Measurements from ENCODE around the gene CNOT2. TPM values are rescaled to one million over a fixed set of nuclear protein-coding genes. Genes with fewer than 3 reads are reported as not detected.

CNOT2 gene
- total and polyA plus RNA-seq, 2 donors (not counting 3 experiments of a cell fraction or from before 2014, with no cell fraction given) = 52.2 to 79.7 TPM

GRCh38 chr12:70354787-70355186, 111.6 kb downstream of the CNOT2 start:
- H3K27ac ChIP-seq (ENCODE audit: insufficient read depth, low read depth, low read length) = no peak overlapping the region
- H3K4me1 ChIP-seq (ENCODE audit: control insufficient read depth, extremely low read depth, insufficient read depth, low read length) = no peaks in the 10 kb centered on the region
- H3K9me3 ChIP-seq (replicated peaks; ENCODE audit: control insufficient read depth, insufficient read depth, low read length) = no peaks in the 10 kb centered on the region
- no peak overlapping the region for H3K4me3 ChIP-seq (replicated peaks in 1 of 3; ENCODE audit: insufficient read depth in 1 of 3, low read depth in 1 of 3, low read length in 3 of 3)
- no peak overlapping the region for H2AFZ ChIP-seq (ENCODE audit: low read depth, low read length)
- DNase-seq (ENCODE audit: low read depth, low spot score) (no peak), FAIRE-seq (no peak)
- intact Hi-C loops (cut with micrococcal nuclease) = no loop called here
- ChIA-PET CTCF (no interaction called here), POLR2A (no interaction called here)
- dilution Hi-C loops (cut with MboI; ENCODE audit: extremely low pct_ligation_motif_present, low sequenced_read_pairs) = no loop called here
- peaks cover 3% of the 10 kb centered on the region for H3K9me1 ChIP-seq (replicated peaks; ENCODE audit: control insufficient read depth, extremely low read depth, insufficient read depth, low read length)
- H3K4me2 ChIP-seq (ENCODE audit: insufficient read depth, low read length) = no peak overlapping the region
- H4K20me1 ChIP-seq (replicated peaks; ENCODE audit: control insufficient read depth, extremely low read depth, insufficient read depth, low read length) = no peaks in the 10 kb centered on the region
- H3K79me2 ChIP-seq (ENCODE audit: control insufficient read depth, insufficient read depth, low read length) = no peaks in the 10 kb centered on the region
- TF ChIP-seq MYC (IDR thresholded peaks at IDR 0.05; ENCODE audit: low read depth, low read length) (no peak), POLR2A (IDR thresholded peaks at IDR 0.05; ENCODE audit: low read depth, low read length) (no peak), EZH2 (IDR thresholded peaks at IDR 0.05; ENCODE audit: borderline replicate concordance, low read depth, low read length, severe bottlenecking) (no peak), CTCF (IDR thresholded peaks at IDR 0.05; ENCODE audit: extremely low read depth in 1 of 2, insufficient read depth in 1 of 2, low read depth in 1 of 2, low read length in 2 of 2) (no peak), FOS (IDR thresholded peaks at IDR 0.05; ENCODE audit: borderline replicate concordance, insufficient read depth, low read length) (no peak)
- no peaks in the 10 kb centered on the region for H3K36me3 ChIP-seq (ENCODE audit: control insufficient read depth in 2 of 2, extremely low read depth in 1 of 2, insufficient read depth in 2 of 2, low read length in 2 of 2)
- H3K9ac ChIP-seq (replicated peaks; ENCODE audit: extremely low read depth, insufficient read depth, low read length) = no peak overlapping the region
- BruUV-seq (replicated peaks) = no TSS peak
- no peaks in the 10 kb centered on the region for H3K27me3 ChIP-seq (ENCODE audit: control insufficient read depth in 2 of 2, insufficient read depth in 2 of 2, low read length in 2 of 2)

DNA sequence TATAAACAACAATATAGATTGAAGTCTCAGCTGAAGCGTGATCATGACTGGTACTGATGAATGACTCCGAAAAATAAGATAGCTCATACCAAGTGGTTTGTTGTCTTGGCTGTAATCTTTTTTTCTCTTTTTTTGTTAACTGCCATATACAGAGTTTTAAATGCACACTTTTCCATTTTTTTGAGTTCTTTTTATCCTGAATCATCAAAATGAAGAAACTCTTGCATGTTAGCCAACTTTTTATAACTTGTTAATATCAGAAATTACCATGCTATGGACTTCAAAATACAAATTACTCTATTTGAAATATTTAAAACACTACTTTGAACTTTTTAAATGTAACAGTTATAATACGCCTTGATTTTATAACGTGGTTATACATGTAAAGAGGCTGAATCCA, 112.7 kb downstream of the CNOT2 start:
- Histone ChIP-seq H3K4me3 (replicated peaks in 1 of 3; ENCODE audit: insufficient read depth in 1 of 3, low read depth in 1 of 3, low read length in 3 of 3) (no peak overlapping the region), H3K9me1 (replicated peaks; ENCODE audit: control insufficient read depth, extremely low read depth, insufficient read depth, low read length) (peaks cover 3% of the 10 kb centered on the region), H3K4me2 (ENCODE audit: insufficient read depth, low read length) (no peak overlapping the region), H2AFZ (ENCODE audit: low read depth, low read length) (no peak overlapping the region), H3K9ac (replicated peaks; ENCODE audit: extremely low read depth, insufficient read depth, low read length) (no peak overlapping the region), H4K20me1 (replicated peaks; ENCODE audit: control insufficient read depth, extremely low read depth, insufficient read depth, low read length) (no peaks in the 10 kb centered on the region), H3K27me3 (ENCODE audit: control insufficient read depth in 2 of 2, insufficient read depth in 2 of 2, low read length in 2 of 2) (no peaks in the 10 kb centered on the region), H3K79me2 (ENCODE audit: control insufficient read depth, insufficient read depth, low read length) (no peaks in the 10 kb centered on the region), H3K4me1 (ENCODE audit: control insufficient read depth, extremely low read depth, insufficient read depth, low read length) (no peaks in the 10 kb centered on the region), H3K27ac (ENCODE audit: insufficient read depth, low read depth, low read length) (no peak overlapping the region), H3K36me3 (ENCODE audit: control insufficient read depth in 2 of 2, extremely low read depth in 1 of 2, insufficient read depth in 2 of 2, low read length in 2 of 2) (no peaks in the 10 kb centered on the region), H3K9me3 (replicated peaks; ENCODE audit: control insufficient read depth, insufficient read depth, low read length) (no peaks in the 10 kb centered on the region)
- BruUV-seq (replicated peaks) = no TSS peak
- intact Hi-C loops (cut with micrococcal nuclease) = no loop called here
- DNase-seq (ENCODE audit: low read depth, low spot score) (no peak), FAIRE-seq (no peak)
- TF ChIP-seq CTCF (IDR thresholded peaks at IDR 0.05; ENCODE audit: extremely low read depth in 1 of 2, insufficient read depth in 1 of 2, low read depth in 1 of 2, low read length in 2 of 2) = no peak
- dilution Hi-C loops (cut with MboI; ENCODE audit: extremely low pct_ligation_motif_present, low sequenced_read_pairs) = no loop called here
- CTCF ChIA-PET = interaction anchor here (1.0 to 1.5 kb wide), 3 partner anchors 11 to 455 kb away, joined by 4 to 8 read pairs (median 6); partner anchors contain the start of gene KCNMB4
- POLR2A ChIA-PET = no interaction called here

Measured in endothelial cell of umbilical vein (primary cell).